Endothelial cell of hepatic sinusoid (primary cell): Measurements from ENCODE around the gene IL13RA2.

Experiments used
- in situ Hi-C: cut with HindIII; loops from 2 replicates; pipeline ENCODE4 v1.10.0; 2017; ENCODE audit warnings: low sequenced_read_pairs

IL13RA2 gene

GRCh38 chrX:115017455-115017854 lies at the start of gene IL13RA2:
IL13RA2 (minus strand) TSS chrX:115017616; CDS start chrX:115017269, 347 bp downstream.
- in situ Hi-C loops, result no loop called here

GRCh38 chrX:115065304-115065703 lies 47.9 kb upstream of the IL13RA2 start:
- in situ Hi-C loops, result no loop called here

- in situ Hi-C loops, result no loop called here
Observed at GRCh38 chrX:115060013-115060412, 42.6 kb upstream of the IL13RA2 start.

GRCh38 chrX:115058276-115058675 lies 40.9 kb upstream of the IL13RA2 start:
- in situ Hi-C loops, result no loop called here

GRCh38 chrX:115054876-115055275 lies 37.5 kb upstream of the IL13RA2 start:
- in situ Hi-C loops, result no loop called here

- in situ Hi-C loops, result no loop called here
Observed at GRCh38 chrX:115053223-115053622, 35.8 kb upstream of the IL13RA2 start.

GRCh38 chrX:115047715-115048114 lies 30.3 kb upstream of the IL13RA2 start:
- in situ Hi-C loops, result no loop called here

- in situ Hi-C loops, result no loop called here
Observed at GRCh38 chrX:115047181-115047580, 29.8 kb upstream of the IL13RA2 start.

GRCh38 chrX:115040417-115040816 lies 23.0 kb upstream of the IL13RA2 start:
- in situ Hi-C loops, result no loop called here

- in situ Hi-C loops, result no loop called here
Observed at GRCh38 chrX:115038406-115038805, 21.0 kb upstream of the IL13RA2 start.

- in situ Hi-C loops, result no loop called here
Observed at GRCh38 chrX:115036029-115036428, 18.6 kb upstream of the IL13RA2 start.

GRCh38 chrX:115031989-115032388 lies 14.6 kb upstream of the IL13RA2 start:
- in situ Hi-C loops, result no loop called here

- in situ Hi-C loops, result no loop called here
Observed at GRCh38 chrX:115030625-115031024, 13.2 kb upstream of the IL13RA2 start.

GRCh38 chrX:115029869-115030570 lies 12.6 kb upstream of the IL13RA2 start:
- in situ Hi-C loops, result no loop called here

- in situ Hi-C loops, result no loop called here
Observed at GRCh38 chrX:115029440-115029839, 12.0 kb upstream of the IL13RA2 start.

- in situ Hi-C loops, result no loop called here
Observed at GRCh38 chrX:115023811-115024210, 6.4 kb upstream of the IL13RA2 start.

GRCh38 chrX:115023139-115023538 lies 5.7 kb upstream of the IL13RA2 start:
- in situ Hi-C loops, result no loop called here

GRCh38 chrX:115021121-115021520 lies 3.7 kb upstream of the IL13RA2 start:
- in situ Hi-C loops, result no loop called here

GRCh38 chrX:115018944-115019343 lies 1.5 kb upstream of the IL13RA2 start:
- in situ Hi-C loops, result no loop called here

GRCh38 chrX:115018040-115018647 lies 728 bp upstream of the IL13RA2 start:
- in situ Hi-C loops, result no loop called here

GRCh38 chrX:115013705-115014104 lies 3.7 kb downstream of the IL13RA2 start:
- in situ Hi-C loops, result no loop called here

GRCh38 chrX:115011428-115011827 lies 6.0 kb downstream of the IL13RA2 start:
- in situ Hi-C loops, result no loop called here

GRCh38 chrX:114999906-115000305 lies 17.5 kb downstream of the IL13RA2 start:
- in situ Hi-C loops, result no loop called here
